ENCODE results near the gene DPP9.

The DPP9 gene

GRCh38 chr19:4699826-4700692, 23.6 kb downstream of the DPP9 start:
- peak overlapping the region in 1 of 2 donors; percentile 20 for H3K27ac Mint-ChIP-seq
- no peaks in the 10 kb centered on the region for H3K9me3 Mint-ChIP-seq
- H3K4me3 Mint-ChIP-seq = no peak overlapping the region
- DNase-seq (no peak), ATAC-seq (replicated peaks) (no peak)
- no peaks in the 10 kb centered on the region for H3K27me3 Mint-ChIP-seq
- peaks cover 3 to 4% of the 10 kb centered on the region in 2 donors for H3K4me1 Mint-ChIP-seq (ENCODE audit: low read depth in 2 of 2)
- peaks cover 56% of the 10 kb centered on the region for H3K36me3 Mint-ChIP-seq (ENCODE audit: insufficient read depth)

GRCh38 chr19:4697304-4697703, 26.3 kb downstream of the DPP9 start:
- Mint-ChIP-seq H3K4me1 (ENCODE audit: low read depth in 2 of 2) (peaks cover 0 to under 1% of the 10 kb centered on the region in 2 donors), H3K27ac (peak overlapping the region in 1 of 2 donors; percentile 23), H3K9me3 (no peaks in the 10 kb centered on the region), H3K27me3 (no peaks in the 10 kb centered on the region), H3K36me3 (ENCODE audit: insufficient read depth) (peaks cover 63% of the 10 kb centered on the region), H3K4me3 (no peak overlapping the region)
- ATAC-seq (replicated peaks) (no peak), DNase-seq (no peak)

- peaks cover 56% of the 10 kb centered on the region for H3K36me3 Mint-ChIP-seq (ENCODE audit: insufficient read depth)
Measured at GRCh38 chr19:4695224-4695731, 28.4 kb downstream of the DPP9 start.

GRCh38 chr19:4694211-4694987, 29.2 kb downstream of the DPP9 start:
- DNase-seq (no peak), ATAC-seq (replicated peaks) (no peak)
- Mint-ChIP-seq H3K27me3 (no peaks in the 10 kb centered on the region), H3K27ac (peak overlapping the region in 1 of 2 donors; percentile 41), H3K36me3 (ENCODE audit: insufficient read depth) (peaks cover 50% of the 10 kb centered on the region), H3K9me3 (no peaks in the 10 kb centered on the region), H3K4me1 (ENCODE audit: low read depth in 2 of 2) (no peaks in the 10 kb centered on the region), H3K4me3 (no peak overlapping the region)

More at GRCh38 chr19:4695224-4695731, 28.4 kb downstream of the DPP9 start:
- H3K4me1 Mint-ChIP-seq (ENCODE audit: low read depth in 2 of 2) = no peaks in the 10 kb centered on the region
- no peak overlapping the region for H3K27ac Mint-ChIP-seq
- H3K27me3 Mint-ChIP-seq = no peaks in the 10 kb centered on the region
- ATAC-seq (replicated peaks) = no peak
- H3K4me3 Mint-ChIP-seq = no peak overlapping the region
- DNase-seq = no peak
- H3K9me3 Mint-ChIP-seq = no peaks in the 10 kb centered on the region

GRCh38 chr19:4693471-4694121, 30.0 kb downstream of the DPP9 start:
- Mint-ChIP-seq H3K9me3 (no peaks in the 10 kb centered on the region), H3K27ac (peak overlapping the region in 1 of 2 donors; percentile 55), H3K4me3 (no peak overlapping the region), H3K4me1 (ENCODE audit: low read depth in 2 of 2) (no peaks in the 10 kb centered on the region), H3K27me3 (no peaks in the 10 kb centered on the region), H3K36me3 (ENCODE audit: insufficient read depth) (peaks cover 46% of the 10 kb centered on the region)
- DNase-seq = no peak
- no peak for ATAC-seq (replicated peaks)

- ATAC-seq (replicated peaks) = no peak
- Mint-ChIP-seq H3K36me3 (ENCODE audit: insufficient read depth) (peaks cover 43% of the 10 kb centered on the region), H3K27ac (peak overlapping the region in 1 of 2 donors; percentile 55), H3K4me3 (no peak overlapping the region), H3K27me3 (no peaks in the 10 kb centered on the region), H3K4me1 (ENCODE audit: low read depth in 2 of 2) (no peaks in the 10 kb centered on the region), H3K9me3 (no peaks in the 10 kb centered on the region)
- no peak for DNase-seq
Measured at GRCh38 chr19:4693078-4693350, 30.6 kb downstream of the DPP9 start.

GRCh38 chr19:4692251-4693077, 31.2 kb downstream of the DPP9 start:
- Mint-ChIP-seq H3K36me3 (ENCODE audit: insufficient read depth) (peaks cover 40% of the 10 kb centered on the region), H3K9me3 (no peaks in the 10 kb centered on the region), H3K27ac (peak overlapping the region in 1 of 2 donors; percentile 55), H3K27me3 (no peaks in the 10 kb centered on the region), H3K4me3 (no peak overlapping the region), H3K4me1 (ENCODE audit: low read depth in 2 of 2) (no peaks in the 10 kb centered on the region)
- ATAC-seq (replicated peaks) (no peak), DNase-seq (no peak)

- no peaks in the 10 kb centered on the region for H3K27me3 Mint-ChIP-seq
- DNase-seq (no peak), ATAC-seq (replicated peaks) (no peak)
- no peaks in the 10 kb centered on the region for H3K9me3 Mint-ChIP-seq
- H3K4me3 Mint-ChIP-seq = no peak overlapping the region
- peaks cover 38% of the 10 kb centered on the region for H3K36me3 Mint-ChIP-seq (ENCODE audit: insufficient read depth)
- H3K4me1 Mint-ChIP-seq (ENCODE audit: low read depth in 2 of 2) = no peaks in the 10 kb centered on the region
- no peak overlapping the region for H3K27ac Mint-ChIP-seq
Measured at GRCh38 chr19:4691373-4691772, 32.3 kb downstream of the DPP9 start.

- no peaks in the 10 kb centered on the region for H3K4me1 Mint-ChIP-seq (ENCODE audit: low read depth in 2 of 2)
- H3K27me3 Mint-ChIP-seq = no peaks in the 10 kb centered on the region
- H3K9me3 Mint-ChIP-seq = no peaks in the 10 kb centered on the region
- no peak for DNase-seq
- H3K27ac Mint-ChIP-seq = no peak overlapping the region
- no peak overlapping the region for H3K4me3 Mint-ChIP-seq
- ATAC-seq (replicated peaks) = no peak
- H3K36me3 Mint-ChIP-seq (ENCODE audit: insufficient read depth) = peaks cover 42% of the 10 kb centered on the region
Measured at GRCh38 chr19:4690361-4690760, 33.3 kb downstream of the DPP9 start.

- no peaks in the 10 kb centered on the region for H3K9me3 Mint-ChIP-seq
- no peak for DNase-seq
- no peaks in the 10 kb centered on the region for H3K4me1 Mint-ChIP-seq (ENCODE audit: low read depth in 2 of 2)
- peaks cover 46% of the 10 kb centered on the region for H3K36me3 Mint-ChIP-seq (ENCODE audit: insufficient read depth)
- ATAC-seq (replicated peaks) = no peak
- no peaks in the 10 kb centered on the region for H3K27me3 Mint-ChIP-seq
- no peak overlapping the region for H3K4me3 Mint-ChIP-seq
- H3K27ac Mint-ChIP-seq = no peak overlapping the region
Measured at GRCh38 chr19:4689403-4689802, 34.2 kb downstream of the DPP9 start.

GRCh38 chr19:4688587-4688986, 35.1 kb downstream of the DPP9 start:
- Mint-ChIP-seq H3K4me1 (ENCODE audit: low read depth in 2 of 2) (no peaks in the 10 kb centered on the region), H3K9me3 (no peaks in the 10 kb centered on the region), H3K36me3 (ENCODE audit: insufficient read depth) (peaks cover 49% of the 10 kb centered on the region), H3K27me3 (no peaks in the 10 kb centered on the region), H3K27ac (no peak overlapping the region), H3K4me3 (no peak overlapping the region)
- DNase-seq (no peak), ATAC-seq (replicated peaks) (no peak)

- ATAC-seq (replicated peaks) (no peak), DNase-seq (no peak)
- Mint-ChIP-seq H3K27me3 (no peaks in the 10 kb centered on the region), H3K4me3 (no peak overlapping the region), H3K36me3 (ENCODE audit: insufficient read depth) (peaks cover 39% of the 10 kb centered on the region), H3K9me3 (no peaks in the 10 kb centered on the region), H3K4me1 (ENCODE audit: low read depth in 2 of 2) (no peaks in the 10 kb centered on the region), H3K27ac (no peak overlapping the region)
Measured at GRCh38 chr19:4687396-4687795, 36.2 kb downstream of the DPP9 start.

GRCh38 chr19:4686700-4687099, 36.9 kb downstream of the DPP9 start:
- H3K27me3 Mint-ChIP-seq = no peaks in the 10 kb centered on the region
- DNase-seq (no peak), ATAC-seq (replicated peaks) (no peak)
- H3K4me1 Mint-ChIP-seq (ENCODE audit: low read depth in 2 of 2) = no peaks in the 10 kb centered on the region
- no peak overlapping the region for H3K27ac Mint-ChIP-seq
- H3K9me3 Mint-ChIP-seq = no peaks in the 10 kb centered on the region
- no peak overlapping the region for H3K4me3 Mint-ChIP-seq
- H3K36me3 Mint-ChIP-seq (ENCODE audit: insufficient read depth) = peaks cover 39% of the 10 kb centered on the region
